Measurements from ENCODE around the gene ADGRL1.

Gene ADGRL1

DNA sequence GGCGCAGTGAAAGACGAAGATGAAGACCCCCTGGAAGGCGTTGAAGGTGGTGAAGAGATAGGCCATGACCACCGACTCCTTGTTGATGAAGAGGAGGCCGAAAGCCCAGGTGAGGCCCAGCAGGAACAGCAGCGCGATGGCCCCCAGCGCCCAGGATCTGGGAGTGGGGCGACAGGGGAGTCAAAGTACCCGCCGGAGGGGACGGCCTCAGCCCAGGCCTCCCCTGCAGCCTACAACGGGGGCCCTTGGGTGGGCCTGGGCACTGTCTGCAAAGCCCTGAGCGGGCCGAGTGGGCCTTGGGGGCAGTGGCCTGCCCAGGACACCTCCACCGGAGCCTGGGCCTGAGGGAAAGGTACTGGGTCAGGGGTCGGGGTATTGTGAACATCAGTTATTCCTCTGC is 50.6 kb downstream of the ADGRL1 start:
- H3K36me3 ChIP-seq (ENCODE audit: control insufficient read depth, insufficient read depth, low read length), result no peaks in the 10 kb centered on the region; the same call in 1 of the 2 replicates
- H3K27me3 ChIP-seq (replicated peaks; ENCODE audit: control insufficient read depth, insufficient read depth, low read length), result no peaks in the 10 kb centered on the region
- no peak for TF ChIP-seq CTCF (IDR thresholded peaks at IDR 0.05; ENCODE audit: insufficient read depth, low read length, poor library complexity, severe bottlenecking)
- H3K4me3 ChIP-seq (replicated peaks; ENCODE audit: low read depth, low read length), result no peak overlapping the region
- DNase-seq (ENCODE audit: extremely low read depth, insufficient read length), result no peak

- TF ChIP-seq CTCF (IDR thresholded peaks at IDR 0.05; ENCODE audit: insufficient read depth, low read length, poor library complexity, severe bottlenecking), result no peak
- DNase-seq (ENCODE audit: extremely low read depth, insufficient read length), result no peak
- Histone ChIP-seq H3K27me3 (replicated peaks; ENCODE audit: control insufficient read depth, insufficient read depth, low read length) (no peaks in the 10 kb centered on the region), H3K4me3 (replicated peaks; ENCODE audit: low read depth, low read length) (no peak overlapping the region), H3K36me3 (ENCODE audit: control insufficient read depth, insufficient read depth, low read length) (no peaks in the 10 kb centered on the region; the same call in 1 of the 2 replicates)
These were observed 53.3 kb downstream of the ADGRL1 start for GRCh38 chr19:14152713-14153112.

- Histone ChIP-seq H3K4me3 (replicated peaks; ENCODE audit: low read depth, low read length) (no peak overlapping the region), H3K36me3 (ENCODE audit: control insufficient read depth, insufficient read depth, low read length) (no peaks in the 10 kb centered on the region; the same call in 1 of the 2 replicates), H3K27me3 (replicated peaks; ENCODE audit: control insufficient read depth, insufficient read depth, low read length) (no peaks in the 10 kb centered on the region)
- DNase-seq (ENCODE audit: extremely low read depth, insufficient read length), result no peak
- no peak for TF ChIP-seq CTCF (IDR thresholded peaks at IDR 0.05; ENCODE audit: insufficient read depth, low read length, poor library complexity, severe bottlenecking)
These were observed 55.0 kb downstream of the ADGRL1 start for GRCh38 chr19:14150770-14151661.

DNA sequence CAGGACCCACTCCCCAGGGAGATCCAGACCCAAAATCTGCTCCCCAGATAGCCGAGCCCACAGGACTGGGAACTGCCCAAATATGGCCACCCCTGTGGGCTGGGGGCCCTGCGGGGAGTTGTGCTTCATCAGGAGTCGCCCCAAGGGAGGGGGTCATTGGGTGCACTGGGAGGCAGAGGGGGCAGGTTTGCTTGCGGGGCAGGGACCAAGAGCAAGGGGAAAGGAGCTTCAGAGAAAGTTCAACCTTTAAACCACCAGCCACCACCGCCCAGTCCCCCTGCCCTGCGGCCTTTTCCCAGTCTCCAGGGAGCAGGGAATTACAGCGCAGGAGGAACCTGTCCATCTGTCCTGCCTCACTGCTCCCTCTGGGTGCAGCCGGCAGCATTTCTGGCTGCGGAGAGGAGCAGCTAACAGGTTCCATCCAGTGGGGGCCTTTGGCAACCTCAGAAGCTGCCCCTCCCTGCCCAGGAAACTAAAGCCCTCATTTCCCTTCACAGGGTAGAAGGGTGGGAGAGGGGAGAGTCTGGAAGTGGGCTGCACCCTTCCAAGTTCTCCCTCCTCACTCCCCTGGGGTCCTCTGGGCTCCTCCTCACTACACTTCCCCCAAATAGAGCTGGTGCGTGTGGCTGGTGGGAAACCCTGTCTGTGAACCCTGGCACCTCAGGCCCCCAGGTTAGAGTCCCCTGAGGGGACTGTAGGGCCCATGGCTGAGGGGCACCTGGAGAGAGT is 55.8 kb downstream of the ADGRL1 start:
- no peak overlapping the region for H3K4me3 ChIP-seq (replicated peaks; ENCODE audit: low read depth, low read length)
- no peak for DNase-seq (ENCODE audit: extremely low read depth, insufficient read length)
- no peaks in the 10 kb centered on the region for H3K36me3 ChIP-seq (ENCODE audit: control insufficient read depth, insufficient read depth, low read length)
- H3K27me3 ChIP-seq (replicated peaks; ENCODE audit: control insufficient read depth, insufficient read depth, low read length), result no peaks in the 10 kb centered on the region
- TF ChIP-seq CTCF (IDR thresholded peaks at IDR 0.05; ENCODE audit: insufficient read depth, low read length, poor library complexity, severe bottlenecking), result no peak

DNA sequence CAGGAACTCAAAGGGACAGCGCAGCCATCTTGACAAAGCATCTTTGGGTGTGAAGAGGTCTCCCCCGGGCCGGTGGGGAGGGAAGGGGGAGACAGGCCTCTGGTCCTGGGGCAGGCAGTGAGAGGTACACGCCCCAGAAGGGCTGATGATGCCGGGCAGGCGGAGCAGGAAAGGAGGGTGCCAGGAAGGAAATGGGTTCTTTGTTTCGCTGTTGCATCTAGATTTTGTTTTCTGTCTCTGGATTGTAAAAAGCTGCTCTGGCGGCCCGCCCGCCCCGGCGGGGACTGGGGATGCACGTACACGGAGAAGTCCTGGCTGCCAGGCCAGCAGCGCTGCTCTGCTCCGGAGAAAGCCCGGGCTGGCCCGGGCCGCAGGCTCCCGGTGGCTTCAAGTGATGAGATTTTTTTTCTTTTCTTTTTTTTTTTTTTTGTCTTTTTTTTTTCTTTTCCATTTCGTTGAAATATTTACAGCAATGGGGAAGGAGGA is 56.4 kb downstream of the ADGRL1 start:
- no peak for TF ChIP-seq CTCF (IDR thresholded peaks at IDR 0.05; ENCODE audit: insufficient read depth, low read length, poor library complexity, severe bottlenecking)
- no peak for DNase-seq (ENCODE audit: extremely low read depth, insufficient read length)
- Histone ChIP-seq H3K27me3 (replicated peaks; ENCODE audit: control insufficient read depth, insufficient read depth, low read length) (no peaks in the 10 kb centered on the region), H3K36me3 (ENCODE audit: control insufficient read depth, insufficient read depth, low read length) (no peaks in the 10 kb centered on the region), H3K4me3 (replicated peaks; ENCODE audit: low read depth, low read length) (no peak overlapping the region; the same call in 1 of the 2 replicates)
